ENCODE data around the gene SPEN.

The SPEN gene

DNA sequence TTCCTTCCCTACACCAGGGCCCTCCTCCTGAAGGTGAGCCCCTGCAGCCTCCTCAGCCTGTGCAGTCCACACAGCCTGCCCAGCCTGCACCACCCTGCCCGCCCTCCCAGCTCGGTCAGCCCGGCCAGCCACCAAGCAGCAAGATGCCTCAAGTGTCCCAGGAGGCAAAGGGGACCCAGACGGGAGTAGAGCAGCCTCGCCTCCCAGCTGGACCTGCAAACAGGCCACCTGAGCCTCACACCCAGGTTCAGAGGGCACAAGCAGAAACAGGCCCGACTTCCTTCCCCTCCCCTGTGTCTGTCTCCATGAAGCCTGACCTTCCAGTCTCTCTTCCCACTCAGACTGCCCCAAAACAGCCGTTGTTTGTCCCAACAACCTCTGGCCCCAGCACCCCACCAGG, 89.6 kb downstream of the SPEN start:
- DNase-seq: no peak

DNA sequence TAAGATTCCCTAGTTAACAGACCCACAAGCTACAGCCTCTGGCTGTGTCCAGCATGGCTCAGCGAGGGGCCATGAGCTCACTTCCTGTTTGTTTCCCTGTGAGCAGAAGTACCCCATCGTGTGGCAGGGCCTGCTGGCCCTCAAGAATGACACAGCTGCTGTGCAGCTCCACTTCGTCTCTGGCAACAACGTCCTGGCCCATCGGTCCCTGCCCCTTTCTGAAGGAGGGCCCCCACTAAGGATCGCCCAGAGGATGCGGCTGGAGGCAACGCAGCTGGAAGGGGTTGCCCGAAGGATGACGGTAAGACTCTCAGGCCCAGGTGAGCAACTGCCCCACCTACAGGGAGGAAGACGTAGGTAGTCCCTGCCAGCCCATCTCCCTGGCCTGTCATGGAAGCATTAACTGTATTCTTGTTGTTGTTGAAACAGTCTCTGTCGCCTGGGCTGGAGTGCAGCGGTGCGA, 90.2 kb downstream of the SPEN start:
- no peak for DNase-seq

DNA sequence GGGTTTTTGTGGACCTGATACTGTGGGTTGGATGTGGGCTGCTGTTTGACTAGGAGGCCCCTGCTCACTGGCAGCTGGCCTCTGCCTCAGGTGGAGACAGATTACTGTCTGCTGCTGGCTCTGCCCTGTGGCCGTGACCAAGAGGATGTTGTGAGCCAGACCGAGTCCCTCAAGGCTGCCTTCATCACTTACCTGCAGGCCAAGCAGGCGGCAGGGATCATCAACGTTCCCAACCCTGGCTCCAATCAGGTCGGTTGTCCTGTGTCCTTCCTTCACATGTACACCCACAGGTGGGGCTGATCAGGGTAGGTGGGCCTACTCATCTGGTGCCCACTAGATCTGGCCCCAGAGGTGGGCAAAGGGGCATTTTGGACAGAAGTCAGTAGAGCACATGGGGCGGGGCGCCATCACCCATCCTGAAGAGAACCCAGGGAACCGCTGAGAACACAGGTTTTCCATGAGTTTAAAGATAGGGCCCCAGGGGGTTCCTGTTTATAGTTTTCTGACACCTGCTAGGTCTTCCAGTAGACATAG, 91.2 kb downstream of the SPEN start:
- DNase-seq: no peak

DNA sequence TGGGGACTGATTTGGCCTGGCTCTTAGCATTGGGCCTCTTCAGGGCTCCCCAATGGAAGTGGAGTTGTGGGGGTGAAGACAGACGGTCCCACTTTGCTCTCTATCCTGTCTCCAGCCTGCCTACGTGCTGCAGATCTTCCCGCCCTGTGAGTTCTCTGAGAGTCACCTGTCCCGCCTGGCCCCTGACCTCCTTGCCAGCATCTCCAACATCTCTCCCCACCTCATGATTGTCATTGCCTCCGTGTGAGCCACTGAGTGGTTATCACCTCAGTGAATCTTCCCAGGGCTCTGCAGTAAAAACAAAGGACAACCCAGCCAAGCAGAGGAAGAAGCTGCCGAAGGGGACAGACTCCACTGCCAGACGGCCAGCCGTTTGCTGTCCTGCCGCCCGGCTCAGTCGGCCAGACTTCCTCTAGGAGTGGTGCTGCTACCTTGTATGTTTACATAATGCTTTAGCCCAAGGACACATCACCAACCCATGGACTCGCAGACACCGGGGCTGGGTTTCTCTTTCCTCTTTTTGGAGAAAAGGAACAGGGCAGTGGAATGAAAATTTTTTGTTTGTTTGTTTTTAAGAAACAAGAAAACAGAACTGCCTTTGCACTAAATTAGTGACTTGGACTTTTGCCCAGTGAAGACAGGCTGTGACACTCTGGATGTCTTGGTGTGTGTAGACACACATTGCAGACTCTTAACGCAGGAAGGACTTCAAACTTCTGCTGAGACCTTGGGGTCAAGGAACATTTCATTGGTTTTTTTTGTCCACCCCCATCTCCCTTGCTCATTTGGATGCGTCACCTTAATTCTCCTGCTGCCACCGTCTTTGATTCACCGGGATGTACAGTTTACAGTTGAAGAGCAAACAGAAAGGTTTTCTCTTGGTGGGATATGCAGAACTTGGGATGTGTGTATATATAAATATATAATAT, 91.9 kb downstream of the SPEN start:
- DNase-seq: no peak

DNA sequence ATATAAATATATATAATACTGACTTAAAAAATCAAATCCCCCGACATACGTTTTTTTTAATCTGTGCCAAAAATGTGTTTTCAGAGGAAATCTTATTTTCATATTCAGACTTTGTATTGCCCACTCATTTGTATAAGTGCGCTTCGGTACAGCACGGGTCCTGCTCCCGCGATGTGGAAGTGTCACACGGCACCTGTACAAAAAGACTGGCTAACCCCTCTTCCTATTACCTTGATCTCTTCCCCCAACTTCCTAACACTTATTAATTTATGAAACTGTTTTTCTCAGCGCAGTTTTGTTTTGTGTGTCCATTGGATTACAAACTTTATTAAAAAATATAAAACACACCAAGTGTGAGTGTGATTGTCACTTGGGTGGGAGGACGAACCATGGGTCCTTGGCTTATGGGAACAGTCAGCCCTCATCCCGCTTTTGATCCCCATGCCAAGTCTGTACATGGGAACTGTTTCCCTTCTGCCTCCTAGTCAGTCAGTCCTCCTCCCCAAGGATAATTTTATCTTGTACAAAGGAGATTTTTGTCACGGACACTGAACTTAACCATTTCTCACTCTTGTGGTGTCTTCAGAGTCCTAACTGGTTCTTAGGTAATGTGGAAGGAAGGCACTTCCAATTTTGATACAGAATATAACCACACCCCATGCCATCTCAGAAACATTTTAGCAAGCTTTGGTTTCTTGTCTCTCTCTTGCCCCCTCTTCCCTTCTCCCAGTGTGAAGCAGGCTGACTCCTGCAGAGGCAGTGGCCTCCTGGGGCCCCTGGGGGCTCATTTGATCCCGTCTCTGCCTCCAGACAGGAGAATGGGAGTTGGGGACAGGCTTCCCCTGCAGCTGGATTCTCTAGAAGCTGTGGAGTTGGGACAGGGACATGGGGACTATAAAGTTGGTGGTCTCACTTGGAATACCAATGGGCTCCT, 92.9 kb downstream of the SPEN start:
- DNase-seq: no peak

DNA sequence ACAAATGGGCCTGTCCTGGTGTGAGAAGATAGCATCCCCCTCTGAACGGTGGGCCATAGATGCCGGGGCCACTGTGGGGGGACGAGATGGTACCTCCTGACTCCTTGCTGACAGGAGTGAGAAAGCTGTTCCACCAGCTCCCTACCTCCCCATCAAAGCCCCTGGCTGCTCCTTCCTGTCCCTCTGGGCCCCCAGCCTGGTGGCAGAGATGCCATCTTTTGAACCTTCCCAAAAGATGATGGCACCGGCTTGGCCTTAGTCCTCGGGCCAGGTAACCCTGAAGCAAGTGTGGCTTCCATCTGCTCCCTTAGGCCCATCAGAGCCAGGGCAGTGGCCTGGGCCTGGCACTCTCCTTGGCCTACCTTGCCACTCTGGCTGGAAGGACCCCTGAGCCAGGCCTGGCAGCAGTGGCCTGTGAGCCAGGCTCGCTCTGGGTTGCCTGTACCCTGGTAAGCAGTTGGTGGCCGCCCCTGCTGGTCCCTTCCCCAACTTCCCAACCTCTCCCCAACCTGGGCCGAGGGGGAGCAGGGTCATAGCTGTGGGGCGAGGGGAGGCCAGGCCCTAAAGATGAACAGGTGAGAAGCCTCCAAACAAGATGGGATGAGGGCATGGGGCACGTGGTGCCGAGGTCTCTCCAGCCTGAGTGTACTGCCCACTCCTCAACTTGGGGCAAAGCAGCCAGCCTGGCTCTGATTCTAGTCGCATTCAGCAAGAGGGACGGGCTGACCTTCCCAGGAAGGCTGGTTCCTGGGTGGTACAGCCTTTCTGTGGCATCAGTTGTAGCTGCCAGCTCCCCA, 93.7 kb downstream of the SPEN start:
- DNase-seq: no peak

DNA sequence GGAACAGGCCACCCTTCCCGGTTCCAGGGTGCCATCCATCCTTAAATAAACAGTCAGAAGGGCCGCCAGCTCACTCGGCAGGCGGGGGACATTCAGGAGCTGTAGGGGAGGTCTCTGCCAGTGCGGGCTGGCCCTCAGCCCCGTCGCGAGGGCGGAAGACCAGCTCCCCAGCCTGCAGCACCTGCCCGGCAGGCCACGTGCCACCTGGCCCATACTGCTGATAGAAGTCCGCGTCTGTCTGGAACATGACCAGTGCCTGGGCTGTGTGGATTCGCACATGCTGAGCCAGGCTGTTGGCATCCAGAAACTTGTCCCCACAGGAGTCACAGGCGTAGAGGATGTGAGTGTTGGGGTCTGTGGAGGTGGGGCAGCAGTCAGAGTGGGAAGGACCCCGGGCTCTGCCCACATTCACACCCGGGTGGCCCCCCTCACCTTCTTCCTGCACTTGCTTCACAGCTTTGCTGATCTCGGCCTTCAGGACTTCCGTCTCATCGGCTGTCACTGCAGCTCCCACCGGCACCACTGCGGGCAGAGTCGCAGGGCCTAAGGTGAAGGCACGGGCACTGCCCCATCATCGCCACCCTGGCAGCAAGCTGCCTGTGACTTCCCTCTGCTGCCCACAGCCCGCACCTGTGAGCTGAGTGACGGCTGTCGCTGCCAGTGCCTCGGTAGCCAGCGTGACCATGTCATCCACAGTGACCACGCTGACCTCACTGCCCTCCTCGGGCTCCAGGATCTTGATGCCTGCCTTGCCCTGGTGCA, 94.6 kb downstream of the SPEN start:
- DNase-seq: no peak

DNA sequence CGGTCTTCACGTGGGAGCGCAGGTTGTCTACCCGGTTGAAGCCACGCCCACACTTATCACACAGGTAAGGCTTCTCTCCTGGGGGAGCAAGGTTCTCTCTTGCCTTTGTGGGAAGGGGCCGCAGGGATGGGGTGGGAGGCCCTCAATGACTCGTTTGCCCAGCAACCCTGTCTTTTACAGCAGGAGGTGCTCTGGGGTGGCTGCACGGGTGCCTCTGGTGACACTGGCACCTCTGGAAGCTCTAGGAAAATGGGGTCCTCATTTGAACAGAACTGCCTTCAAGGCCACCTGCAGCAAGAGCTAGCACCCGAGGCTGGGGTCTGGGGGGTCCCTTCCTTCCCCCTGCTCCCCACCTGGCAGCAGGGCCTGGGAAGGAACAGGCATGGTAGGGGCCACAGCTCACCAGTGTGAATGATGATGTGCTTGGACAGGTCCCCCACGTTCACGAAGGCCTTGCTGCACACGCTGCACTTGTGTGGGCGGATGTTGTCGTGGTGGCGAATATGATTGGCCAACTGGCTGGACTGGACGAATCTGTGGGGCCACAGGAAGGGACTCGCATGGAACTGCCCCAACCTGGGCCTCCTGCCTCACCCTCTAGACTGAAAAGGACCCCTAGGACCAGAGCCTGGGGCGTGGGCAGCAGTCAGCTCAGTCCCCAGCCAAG, 95.3 kb downstream of the SPEN start:
- DNase-seq: no peak

DNA sequence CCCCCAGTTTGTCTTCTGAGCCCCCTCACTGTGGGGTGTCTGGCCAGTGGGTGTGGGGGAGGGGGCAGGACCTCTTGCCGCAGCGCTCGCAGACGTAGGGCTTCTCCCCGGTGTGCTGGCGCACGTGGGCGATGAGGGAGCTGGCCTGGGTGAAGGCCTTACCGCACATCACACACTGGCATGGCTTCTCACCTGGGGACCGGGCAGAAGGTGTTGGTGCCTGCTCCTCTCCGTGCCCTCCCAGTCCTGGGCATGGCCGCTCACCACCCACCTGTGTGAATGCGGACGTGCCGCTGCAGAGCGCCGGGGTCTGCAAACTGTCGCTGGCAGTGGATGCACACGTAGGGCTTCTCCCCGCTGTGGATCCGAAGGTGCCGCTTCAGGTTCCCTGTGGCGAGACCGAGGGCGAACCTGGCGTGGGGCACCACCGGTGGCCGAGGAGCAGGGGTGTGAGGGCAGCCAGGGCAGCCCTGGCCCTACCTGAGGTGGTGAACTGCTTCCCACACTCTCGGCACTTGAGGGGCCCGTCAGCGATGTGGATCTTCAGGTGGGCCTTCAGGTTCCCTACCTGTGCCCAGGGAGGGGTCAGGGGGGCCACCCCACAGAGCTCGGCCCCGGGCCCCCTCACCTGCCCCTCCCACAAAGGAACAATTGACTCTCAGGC, 96.0 kb downstream of the SPEN start:
- DNase-seq: no peak

DNA sequence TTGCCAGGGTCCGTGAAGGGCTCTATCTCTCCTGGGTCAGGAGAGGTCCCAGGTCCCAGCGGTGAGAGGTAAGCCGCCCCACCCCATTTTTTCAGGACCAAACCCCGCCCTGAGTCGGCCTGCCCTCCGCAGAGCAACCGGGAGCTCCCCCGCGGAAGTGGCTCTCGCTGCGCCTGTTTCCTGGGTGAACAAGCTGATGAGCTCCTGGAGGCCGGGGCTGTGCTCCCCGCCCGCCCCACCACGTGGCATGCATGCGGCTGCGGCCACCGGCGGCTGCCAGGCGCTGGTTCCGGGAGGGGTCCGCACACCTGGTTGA, 96.4 kb downstream of the SPEN start:
- no peak for DNase-seq

DNA sequence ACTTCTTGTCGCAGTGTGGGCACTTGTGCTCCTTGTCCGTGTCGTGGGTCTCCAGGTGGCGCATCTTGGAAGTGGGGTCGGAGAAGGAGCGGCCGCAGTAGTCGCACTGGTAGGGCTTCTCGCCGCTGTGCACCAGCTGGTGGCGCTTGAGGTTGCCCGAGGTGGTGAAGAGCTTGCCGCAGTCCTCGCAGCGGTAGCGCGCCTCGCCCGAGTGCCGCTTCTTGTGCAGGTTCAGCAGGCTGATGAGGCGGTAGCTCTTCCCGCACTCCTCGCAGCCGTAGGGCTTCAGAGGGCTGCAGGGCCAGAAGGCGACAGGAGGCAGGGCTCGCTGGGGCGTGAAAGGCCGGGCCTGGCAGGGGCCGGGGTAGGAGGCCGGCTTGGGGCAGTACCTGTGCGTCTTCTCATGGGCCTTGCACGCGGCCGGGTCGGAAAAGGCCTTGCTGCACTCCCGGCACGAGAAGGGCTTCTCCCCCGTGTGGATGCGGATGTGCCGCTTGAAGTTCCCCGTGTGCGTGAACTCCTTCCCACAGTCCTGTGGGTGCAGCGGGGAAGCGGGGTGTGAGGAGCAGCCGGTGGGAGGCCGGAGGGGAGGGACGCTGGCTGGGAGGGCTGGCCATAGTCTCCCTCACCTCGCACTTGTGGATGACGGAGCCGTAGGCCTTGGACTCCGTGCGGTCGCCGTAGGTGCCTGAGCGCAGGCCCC, 97.0 kb downstream of the SPEN start:
- no peak for DNase-seq

DNA sequence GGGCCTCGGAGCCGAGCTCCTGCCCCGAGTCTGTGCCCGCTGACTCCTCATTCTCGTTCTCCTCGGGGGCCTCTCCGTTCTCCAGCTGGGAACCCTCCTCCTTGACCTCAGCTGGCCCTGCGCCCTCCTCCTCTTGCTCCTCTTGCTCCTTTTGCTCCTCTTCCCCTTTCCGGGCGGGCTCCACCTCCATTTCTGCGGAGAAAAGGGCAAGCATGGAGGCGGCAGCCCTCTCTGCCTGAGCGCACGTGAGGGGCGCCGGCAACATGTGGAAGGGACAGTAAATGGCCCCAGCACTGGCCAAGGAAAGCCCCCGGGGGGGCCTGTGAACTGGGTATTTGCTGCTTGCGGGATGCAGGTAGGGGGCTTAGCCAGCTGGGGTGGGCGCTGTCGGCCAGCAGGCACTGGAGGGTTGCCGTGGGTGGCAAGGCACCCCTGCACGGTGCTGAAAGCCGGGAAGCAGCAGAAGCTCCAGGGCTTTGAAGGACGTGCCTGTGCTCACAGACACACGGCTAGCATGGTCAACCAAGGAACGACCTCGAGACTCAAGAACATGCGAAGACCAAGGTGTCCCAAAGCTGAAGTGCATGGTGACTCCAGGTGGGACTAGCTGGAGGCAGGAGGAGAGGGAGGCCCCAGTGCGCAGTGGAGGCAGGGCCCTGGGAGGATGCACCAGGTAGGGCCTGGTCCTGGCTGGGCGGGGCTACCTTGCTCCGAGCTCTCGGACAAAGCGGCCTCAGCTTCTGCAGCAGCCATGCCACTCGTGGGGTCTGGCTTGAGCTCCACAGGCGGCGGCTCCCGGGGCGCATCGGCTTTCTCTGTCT, 97.7 kb downstream of the SPEN start:
- DNase-seq: no peak

DNA sequence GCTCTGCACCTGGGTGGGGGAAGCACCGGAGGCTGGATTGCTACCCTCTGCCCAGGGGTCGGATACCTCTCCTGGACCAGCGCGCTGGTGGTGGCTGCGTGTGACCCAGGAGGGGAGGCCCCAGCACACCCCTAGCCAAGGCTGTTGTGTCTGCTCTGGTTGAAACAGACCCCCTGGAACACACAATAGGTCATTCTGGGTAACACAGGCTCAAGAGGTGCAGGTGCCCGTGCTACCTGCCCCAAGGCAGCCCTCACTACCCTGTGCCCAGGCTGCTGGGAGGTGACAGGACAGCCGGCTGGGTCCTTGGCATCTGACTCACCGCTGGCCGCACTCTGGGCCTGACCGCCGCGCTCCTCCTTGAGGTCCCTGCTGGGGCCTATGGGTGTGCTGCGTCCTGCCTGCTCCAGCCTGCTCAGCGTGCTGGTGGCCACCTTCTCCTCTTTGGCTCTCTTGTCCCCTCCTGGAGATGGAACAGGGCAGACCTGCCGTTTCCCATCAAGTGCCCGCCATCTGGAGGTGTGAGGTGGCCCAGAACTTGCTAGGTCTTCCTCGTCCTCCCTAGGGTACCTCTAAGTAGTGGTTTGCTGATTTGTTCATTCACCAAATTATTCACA, 98.4 kb downstream of the SPEN start:
- no peak for DNase-seq

DNA sequence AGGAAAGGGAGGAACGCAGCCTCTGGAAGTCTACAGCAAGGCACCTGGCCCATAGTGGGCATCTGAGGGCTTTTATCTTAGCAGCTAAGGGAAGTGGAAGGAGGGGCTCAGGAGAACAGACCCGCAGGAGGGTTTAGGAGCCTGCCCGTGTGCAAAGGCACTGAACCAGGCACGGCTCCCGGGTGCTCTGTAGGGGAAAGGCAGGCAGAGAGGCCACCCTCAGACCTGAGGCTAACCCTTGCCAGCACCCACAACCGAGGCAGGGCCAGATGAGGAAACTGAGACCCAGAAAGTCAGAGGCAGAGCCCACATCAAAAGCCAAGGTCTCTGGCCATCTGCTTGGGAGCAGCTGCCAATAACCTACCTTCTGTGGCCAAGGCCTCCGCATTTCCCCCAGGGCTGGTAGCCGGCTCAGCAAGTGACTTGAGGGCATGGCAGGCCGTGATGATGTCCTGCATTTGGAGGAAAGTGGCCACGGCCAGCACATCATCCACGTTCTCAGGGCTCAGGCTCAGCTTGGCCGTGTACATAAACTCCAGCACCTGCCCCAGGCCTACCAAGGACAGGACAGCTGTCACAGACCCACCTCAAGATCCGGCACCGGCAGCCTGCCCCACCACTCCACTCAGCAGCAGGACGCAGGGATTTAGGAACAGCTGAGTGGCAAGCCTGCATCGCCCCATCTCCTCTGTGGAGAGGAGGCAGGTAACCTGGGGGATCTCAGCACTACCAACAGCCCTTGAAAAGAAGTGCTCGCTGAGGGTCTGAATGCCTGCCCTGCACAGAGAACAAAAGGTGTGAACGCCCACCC, 99.3 kb downstream of the SPEN start:
- no peak for DNase-seq

DNA sequence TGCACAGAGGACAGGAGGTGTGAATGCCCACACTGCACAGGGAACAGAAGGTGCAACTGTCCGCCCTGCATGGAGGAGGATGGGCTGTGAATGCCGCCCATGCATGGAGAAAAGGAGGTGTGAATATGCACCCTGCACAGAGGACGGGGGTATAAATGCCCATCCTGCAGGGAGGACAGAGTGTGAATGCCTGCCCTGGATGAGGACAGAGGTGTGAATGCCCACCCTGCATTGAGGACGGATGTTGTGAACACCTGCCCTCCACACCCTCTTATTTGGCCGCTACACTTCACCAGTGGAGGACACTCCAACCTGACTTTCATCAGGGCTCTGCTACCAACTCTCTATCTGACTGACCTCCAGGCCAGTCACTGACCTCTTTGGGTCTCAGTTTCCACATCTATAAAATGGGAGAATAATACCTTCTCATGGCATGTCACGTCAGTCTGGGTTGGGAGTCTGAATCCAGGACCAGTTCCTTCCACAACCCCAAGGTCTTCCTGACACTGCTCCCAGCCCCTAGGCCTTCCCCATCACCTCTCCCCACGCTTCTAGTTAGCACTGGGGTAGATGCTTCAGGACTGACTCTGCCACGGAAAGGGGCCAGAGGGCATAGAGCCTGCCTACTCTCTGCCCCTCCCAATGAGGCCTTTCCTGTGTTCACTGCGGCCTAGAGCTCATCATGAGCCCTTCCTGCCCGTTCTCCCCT, 100.0 kb downstream of the SPEN start:
- no peak for DNase-seq

DNA sequence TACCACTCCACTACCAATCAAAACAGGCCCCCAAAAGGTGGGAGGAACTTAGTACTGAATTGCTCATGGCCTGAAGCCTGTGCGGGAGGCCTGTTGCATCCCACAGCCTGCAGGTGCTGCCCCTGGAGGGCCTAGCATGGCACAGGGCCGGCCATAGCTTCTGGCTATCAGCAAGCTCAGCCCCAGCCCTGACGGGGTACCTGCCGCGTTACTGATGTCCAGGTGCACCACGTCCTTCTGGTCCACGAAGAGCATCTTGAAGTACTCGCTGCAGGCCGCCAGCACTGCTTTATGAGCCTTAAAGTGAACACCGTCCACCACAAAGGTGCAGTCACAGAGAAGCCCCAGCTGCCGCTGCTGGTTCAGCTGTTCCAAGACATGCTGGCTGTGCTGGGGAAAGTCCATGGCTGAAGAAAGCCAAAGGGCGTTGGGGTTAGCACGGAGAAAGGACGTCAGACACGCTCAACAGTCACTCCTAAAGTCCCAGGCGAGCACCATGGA, 100.6 kb downstream of the SPEN start:
- no peak for DNase-seq

Data from GDM1 (cell line).